Stromal cell of bone marrow (primary cell): ENCODE data around the gene OBP2B.
"Not testable (repeated sequence)": the region's sequence is repeated elsewhere in the genome, so short reads cannot be mapped to it uniquely, and the experiment has no call there.

Source experiments
- DNase-seq: peaks from one replicate; pipeline ENCODE4 v3.0.0-alpha.2; 2012; ENCODE audit warnings: low read depth

Gene OBP2B

GRCh38 chr9:133221177-133221809 lies 12.2 kb upstream of the OBP2B start:
- no peak for DNase-seq

GRCh38 chr9:133218049-133218975 lies 9.3 kb upstream of the OBP2B start:
- DNase-seq, result not testable (repeated sequence)

- DNase-seq, result not testable (repeated sequence)
Observed at GRCh38 chr9:133217333-133217988, 8.4 kb upstream of the OBP2B start.

- not testable (repeated sequence) for DNase-seq
Observed at GRCh38 chr9:133214276-133214675, 5.2 kb upstream of the OBP2B start.

GRCh38 chr9:133210609-133211008 lies 1.6 kb upstream of the OBP2B start:
- no peak for DNase-seq

GRCh38 chr9:133210202-133210532 lies 1.1 kb upstream of the OBP2B start:
- DNase-seq, result no peak

- not testable (repeated sequence) for DNase-seq
Observed at GRCh38 chr9:133209327-133210201, 514 bp upstream of the OBP2B start.

- DNase-seq, result not testable (repeated sequence)
Observed at GRCh38 chr9:133208171-133208879, 725 bp downstream of the OBP2B start.

- no peak for DNase-seq
Observed at GRCh38 chr9:133207540-133208170, 1.4 kb downstream of the OBP2B start.

- DNase-seq, result no peak
Observed at GRCh38 chr9:133207021-133207531, 2.0 kb downstream of the OBP2B start.

- DNase-seq, result no peak
Observed at GRCh38 chr9:133205996-133206931, 2.8 kb downstream of the OBP2B start.

- DNase-seq, result not testable (repeated sequence)
Observed at GRCh38 chr9:133205481-133205887, 3.6 kb downstream of the OBP2B start.

GRCh38 chr9:133204993-133205336 lies 4.1 kb downstream of the OBP2B start:
- no peak for DNase-seq

GRCh38 chr9:133204335-133204992 lies 4.6 kb downstream of the OBP2B start:
- DNase-seq, result no peak

- no peak for DNase-seq
Observed at GRCh38 chr9:133203506-133204075, 5.5 kb downstream of the OBP2B start.

- DNase-seq, result no peak
Observed at GRCh38 chr9:133202688-133203453, 6.2 kb downstream of the OBP2B start.

- no peak for DNase-seq
Observed at GRCh38 chr9:133202145-133202513, 6.9 kb downstream of the OBP2B start.
